Left ventricle myocardium inferior (tissue), 1 donor: ENCODE results near the gene IL17RA. TPM values are rescaled to one million over a fixed set of nuclear protein-coding genes. Genes with fewer than 3 reads are reported as not detected.

Experiments
- DNase-seq: peaks from one replicate; pipeline ENCODE4 v3.0.0-alpha.2; 2020
- H3K27ac ChIP-seq: fragments of 200-600 bp; replicated peaks from 2 replicates; pipeline ENCODE4 v1.8.0; 2021
- H3K27me3 ChIP-seq: fragments of 200-600 bp; 2 replicates; pipeline ENCODE4 v1.8.0; 2021; ENCODE audit warnings: low read depth
- H3K36me3 ChIP-seq: fragments of 200-600 bp; 2 replicates; pipeline ENCODE4 v1.8.0; 2021
- H3K4me1 ChIP-seq: fragments of 200-600 bp; 2 replicates; pipeline ENCODE4 v1.8.0; 2021
- H3K4me3 ChIP-seq: fragments of 200-600 bp; 2 replicates; pipeline ENCODE4 v1.8.0; 2021; ENCODE audit warnings: mild to moderate bottlenecking, moderate library complexity
- H3K9me3 ChIP-seq: fragments of 200-600 bp; replicated peaks from 2 replicates; pipeline ENCODE4 v1.8.0; 2021
- intact Hi-C: fragments of 100-400 bp; cut with micrococcal nuclease; formaldehyde crosslinking; loops from one replicate; pipeline ENCODE4 v1.11.0; 2022
- total RNA-seq: library from RNA; stranded (reverse); fragmentation: NEBNext Ultra II Directional; extraction: Animal tissue kit (Norgen Biotek cat#: 25700); gene quantifications from one replicate; pipeline ENCODE4 v1.2.1, GENCODE V29; 2021
- TF ChIP-seq, protein P1 (sequence below): fragments of 200-600 bp; IDR thresholded peaks from 2 replicates; pipeline ENCODE4 v1.8.0; 2021; ENCODE audit warnings: antibody characterized with exemption, mild to moderate bottlenecking, borderline replicate concordance
- donor health status: DM: no; HTN: yes; CAD: no; lungs with severe emphysema.

IL17RA gene
- total RNA-seq, 1 donor from 2014 or later = 7.6 TPM

DNA sequence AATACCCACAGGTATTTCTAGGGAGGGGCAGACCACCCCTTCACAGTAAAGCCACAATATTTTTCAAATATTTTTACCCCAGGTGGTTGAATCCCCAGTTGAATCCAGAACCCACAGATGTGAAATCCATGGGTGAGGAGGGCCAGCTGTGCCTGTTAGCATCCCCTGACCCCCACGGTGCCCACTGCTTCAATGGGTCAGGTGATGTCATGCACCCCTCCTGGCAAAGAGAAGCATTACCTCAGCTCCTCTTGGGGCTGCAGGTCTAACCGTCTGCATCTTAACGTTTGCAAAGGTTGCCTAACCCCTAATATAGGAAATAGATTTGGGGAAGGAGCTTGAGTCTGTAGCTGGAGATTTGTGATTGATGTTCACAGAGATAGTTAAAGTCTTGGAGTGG, 24.7 kb upstream of the IL17RA start:
- intact Hi-C loops = no loop called here
- no peaks in the 10 kb centered on the region for H3K9me3 ChIP-seq
- peaks cover 9% of the 10 kb centered on the region for H3K27me3 ChIP-seq
- H3K4me3 ChIP-seq = no peak overlapping the region
- TF ChIP-seq, protein P1, sequence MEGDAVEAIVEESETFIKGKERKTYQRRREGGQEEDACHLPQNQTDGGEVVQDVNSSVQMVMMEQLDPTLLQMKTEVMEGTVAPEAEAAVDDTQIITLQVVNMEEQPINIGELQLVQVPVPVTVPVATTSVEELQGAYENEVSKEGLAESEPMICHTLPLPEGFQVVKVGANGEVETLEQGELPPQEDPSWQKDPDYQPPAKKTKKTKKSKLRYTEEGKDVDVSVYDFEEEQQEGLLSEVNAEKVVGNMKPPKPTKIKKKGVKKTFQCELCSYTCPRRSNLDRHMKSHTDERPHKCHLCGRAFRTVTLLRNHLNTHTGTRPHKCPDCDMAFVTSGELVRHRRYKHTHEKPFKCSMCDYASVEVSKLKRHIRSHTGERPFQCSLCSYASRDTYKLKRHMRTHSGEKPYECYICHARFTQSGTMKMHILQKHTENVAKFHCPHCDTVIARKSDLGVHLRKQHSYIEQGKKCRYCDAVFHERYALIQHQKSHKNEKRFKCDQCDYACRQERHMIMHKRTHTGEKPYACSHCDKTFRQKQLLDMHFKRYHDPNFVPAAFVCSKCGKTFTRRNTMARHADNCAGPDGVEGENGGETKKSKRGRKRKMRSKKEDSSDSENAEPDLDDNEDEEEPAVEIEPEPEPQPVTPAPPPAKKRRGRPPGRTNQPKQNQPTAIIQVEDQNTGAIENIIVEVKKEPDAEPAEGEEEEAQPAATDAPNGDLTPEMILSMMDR = no peak
- H3K27ac ChIP-seq = no peak overlapping the region
- no peaks in the 10 kb centered on the region for H3K36me3 ChIP-seq
- H3K4me1 ChIP-seq = peaks cover 21% of the 10 kb centered on the region
- DNase-seq = no peak

DNA sequence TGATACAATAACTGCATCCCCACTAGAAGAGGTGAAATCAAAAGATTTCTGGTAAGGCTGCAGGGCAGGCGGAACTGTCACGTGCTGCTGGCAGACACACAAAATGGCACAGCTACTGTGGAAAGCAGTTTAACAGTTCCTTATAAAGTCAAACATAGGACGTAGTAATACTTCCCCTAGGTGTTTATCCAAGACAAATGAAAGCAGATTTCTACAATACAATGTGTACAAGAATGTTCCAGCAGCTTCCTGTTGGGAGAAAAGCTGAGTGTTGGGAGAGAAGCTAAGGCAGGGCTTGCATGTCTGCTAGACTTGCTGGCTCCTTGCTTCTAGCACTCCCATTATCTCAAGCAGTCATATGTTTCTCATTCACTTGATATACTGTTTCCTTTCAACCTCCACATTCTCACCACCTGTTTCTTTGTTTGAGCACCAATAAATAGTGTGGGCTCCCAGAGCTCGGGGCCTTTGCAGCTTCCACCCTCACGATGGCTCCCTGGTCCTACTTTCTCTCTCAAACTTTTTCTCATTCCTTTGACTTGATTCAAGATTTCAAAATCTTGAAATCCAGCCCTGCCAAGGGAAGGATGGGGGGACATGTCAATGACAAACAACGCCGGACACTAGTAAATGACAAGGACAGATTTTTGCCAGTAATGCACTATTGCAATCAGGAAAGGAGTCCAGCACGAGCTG, 21.2 kb upstream of the IL17RA start:
- DNase-seq = no peak
- Histone ChIP-seq H3K27me3 (peaks cover 9% of the 10 kb centered on the region), H3K36me3 (no peaks in the 10 kb centered on the region), H3K4me1 (peaks cover 23% of the 10 kb centered on the region), H3K27ac (peak overlapping the region; percentile 61), H3K9me3 (no peaks in the 10 kb centered on the region), H3K4me3 (no peak overlapping the region)
- intact Hi-C loops = no loop called here
- TF ChIP-seq, protein P1 = no peak

DNA sequence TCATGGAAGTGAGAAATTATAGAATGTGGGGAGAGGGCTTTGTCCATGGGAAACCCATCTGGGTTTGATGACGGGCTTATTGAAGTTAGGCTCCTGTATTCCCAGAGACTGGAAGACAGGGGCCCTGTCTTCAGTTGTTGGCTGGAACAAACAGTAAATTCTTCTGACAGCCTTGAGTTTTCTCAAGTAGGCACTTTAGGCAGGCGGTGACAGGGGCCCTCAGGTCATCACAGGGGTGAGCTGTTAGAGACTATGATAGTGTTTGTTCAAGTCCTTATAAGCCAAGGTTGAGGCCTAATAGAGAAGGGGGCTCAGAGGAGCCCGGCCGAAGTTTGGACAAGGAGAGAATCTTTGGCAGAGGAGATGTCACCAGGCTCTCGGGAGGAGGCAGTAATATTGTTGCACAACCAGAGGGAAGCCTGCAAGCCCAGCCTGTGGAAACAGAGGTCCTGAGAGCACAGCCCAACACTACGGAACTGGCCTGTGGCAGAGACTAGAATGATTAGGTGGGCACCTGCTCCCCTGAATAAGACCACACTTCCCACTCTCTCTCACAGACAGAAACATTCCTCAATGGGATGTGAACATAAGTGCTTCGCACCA, 20.2 kb upstream of the IL17RA start:
- Histone ChIP-seq H3K27me3 (peaks cover 9% of the 10 kb centered on the region), H3K9me3 (no peaks in the 10 kb centered on the region), H3K27ac (peak overlapping the region; percentile 61), H3K4me1 (peaks cover 23% of the 10 kb centered on the region), H3K4me3 (no peak overlapping the region), H3K36me3 (no peaks in the 10 kb centered on the region)
- TF ChIP-seq, protein P1 = no peak
- intact Hi-C loops = no loop called here
- DNase-seq = no peak

DNA sequence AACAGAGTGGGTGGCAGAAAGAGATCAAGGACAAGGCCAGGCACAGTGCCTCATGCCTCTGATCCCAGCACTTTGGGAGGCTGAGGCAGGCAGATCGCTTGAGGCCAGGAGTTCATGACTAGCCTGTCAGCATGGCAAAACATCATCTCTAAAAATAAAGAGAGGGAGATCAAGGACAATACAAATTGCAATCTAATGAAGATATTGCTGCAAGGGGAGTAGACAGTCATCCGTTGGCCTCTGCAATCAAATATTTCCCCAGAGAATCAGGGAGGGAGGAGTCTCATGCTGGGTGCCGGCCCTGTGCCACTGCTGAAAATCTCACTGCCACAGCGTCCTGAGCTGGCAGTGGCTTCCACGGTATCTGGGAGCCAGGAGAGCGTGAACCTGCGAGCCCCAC, 19.4 kb upstream of the IL17RA start:
- intact Hi-C loops = no loop called here
- Histone ChIP-seq H3K4me1 (peaks cover 23% of the 10 kb centered on the region), H3K4me3 (no peak overlapping the region), H3K27me3 (peaks cover 2% of the 10 kb centered on the region), H3K27ac (no peak overlapping the region), H3K9me3 (no peaks in the 10 kb centered on the region), H3K36me3 (no peaks in the 10 kb centered on the region)
- no peak for DNase-seq
- TF ChIP-seq, protein P1 = no peak

DNA sequence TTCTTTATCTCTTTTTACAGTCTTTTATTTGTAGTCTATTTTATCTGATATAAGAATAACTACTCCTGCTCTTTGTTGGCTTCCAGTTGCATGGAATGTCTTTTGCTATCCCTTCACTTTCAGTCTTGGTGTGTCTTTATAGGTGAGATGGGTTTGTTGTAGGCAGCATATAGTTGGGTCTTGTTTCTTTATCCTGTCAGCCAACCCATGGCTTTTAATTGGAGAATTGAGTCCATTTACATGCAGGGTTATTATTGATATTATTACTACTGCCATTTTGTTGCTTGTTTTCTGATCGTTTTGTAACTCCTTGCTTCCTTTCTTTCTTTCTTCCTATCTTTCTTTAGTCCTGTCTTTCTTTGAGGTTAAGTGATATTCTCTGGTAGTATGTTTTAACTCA, 11.9 kb upstream of the IL17RA start:
- intact Hi-C loops = loop anchor here (10.0 kb wide), 1 partner anchor 432 kb away; no protein-coding TSS in a partner anchor
- Histone ChIP-seq H3K27ac (no peak overlapping the region), H3K27me3 (no peaks in the 10 kb centered on the region), H3K4me3 (no peak overlapping the region), H3K9me3 (peaks cover 8% of the 10 kb centered on the region), H3K36me3 (no peaks in the 10 kb centered on the region), H3K4me1 (no peaks in the 10 kb centered on the region)
- TF ChIP-seq, protein P1 = no peak
- no peak for DNase-seq
